RWPE2 (cell line): Measurements from ENCODE around the gene PLSCR3.

ENCODE experiments used
- ATAC-seq: fragments of 200-7000 bp; cut with Tn5 transposase; 3 replicates; pipeline ENCODE4 v1.9.1; 2021; ENCODE audit warnings: low read depth
- DNase-seq: peaks from one replicate; pipeline ENCODE4 v3.0.0-alpha.2; 2020; ENCODE audit warnings: low spot score
- H3K27ac ChIP-seq: fragments of 450-650 bp; 2 replicates; pipeline ENCODE4 v1.5.1; 2017; ENCODE audit warnings: mild to moderate bottlenecking; ENCODE audit not compliant: poor library complexity, severe bottlenecking
- H3K27me3 ChIP-seq: fragments of 250-450 bp; sonication (Bioruptor Pico); 2 replicates; pipeline ENCODE4 v1.5.1; 2021; ENCODE audit warnings: mild to moderate bottlenecking, moderate library complexity; ENCODE audit not compliant: insufficient read depth, poor library complexity, severe bottlenecking
- H3K36me3 ChIP-seq: fragments of 250-450 bp; sonication (Bioruptor Pico); 2 replicates; pipeline ENCODE4 v1.5.1; 2020; ENCODE audit warnings: low read depth, mild to moderate bottlenecking, moderate library complexity
- H3K4me1 ChIP-seq: fragments of 250-450 bp; sonication (Bioruptor Pico); 2 replicates; pipeline ENCODE4 v1.5.1; 2021; ENCODE audit warnings: mild to moderate bottlenecking, moderate library complexity; ENCODE audit not compliant: insufficient read depth, poor library complexity, severe bottlenecking
- H3K4me3 ChIP-seq: fragments of 250-450 bp; sonication (Bioruptor Pico); 2 replicates; pipeline ENCODE4 v1.5.1; 2021; ENCODE audit warnings: mild to moderate bottlenecking, moderate library complexity; ENCODE audit not compliant: severe bottlenecking
- H3K9me3 ChIP-seq: fragments of 250-450 bp; sonication (Bioruptor Pico); 2 replicates; pipeline ENCODE4 v1.5.1; 2021; ENCODE audit warnings: mild to moderate bottlenecking, moderate library complexity; ENCODE audit not compliant: severe bottlenecking
- CTCF ChIP-seq: fragments of 450-650 bp; IDR thresholded peaks from one replicate; pipeline ENCODE4 v1.5.1; 2017; ENCODE audit warnings: mild to moderate bottlenecking, moderate library complexity; ENCODE audit not compliant: poor library complexity, severe bottlenecking

Gene PLSCR3

GRCh38 chr17:7343250-7343649, 51.1 kb downstream of the PLSCR3 start:
- Histone ChIP-seq H3K4me1 (no peaks in the 10 kb centered on the region), H3K27ac (no peak overlapping the region), H3K36me3 (no peaks in the 10 kb centered on the region), H3K27me3 (peaks cover 8% of the 10 kb centered on the region), H3K9me3 (no peaks in the 10 kb centered on the region), H3K4me3 (no peak overlapping the region)
- DNase-seq (peak; percentile 61), ATAC-seq (no peak)
- no peak for TF ChIP-seq CTCF

- Histone ChIP-seq H3K9me3 (no peaks in the 10 kb centered on the region), H3K27ac (no peak overlapping the region), H3K36me3 (no peaks in the 10 kb centered on the region), H3K4me3 (no peak overlapping the region), H3K27me3 (peaks cover 8% of the 10 kb centered on the region), H3K4me1 (no peaks in the 10 kb centered on the region)
- no peak for ATAC-seq
- peak; percentile 58 for DNase-seq
- TF ChIP-seq CTCF, result no peak
These were observed 52.5 kb downstream of the PLSCR3 start for GRCh38 chr17:7341842-7342241.

- H3K36me3 ChIP-seq, result no peaks in the 10 kb centered on the region
- no peak overlapping the region for H3K27ac ChIP-seq
- H3K4me3 ChIP-seq, result no peak overlapping the region
- H3K4me1 ChIP-seq, result no peaks in the 10 kb centered on the region
- no peak for TF ChIP-seq CTCF
- H3K27me3 ChIP-seq, result peaks cover 8% of the 10 kb centered on the region
- H3K9me3 ChIP-seq, result no peaks in the 10 kb centered on the region
- ATAC-seq, result no peak
- no peak for DNase-seq
These were observed 54.1 kb downstream of the PLSCR3 start for GRCh38 chr17:7340179-7340578.
